Large intestine (tissue), 3 donors: Measurements from ENCODE around the gene STEAP1. TPM values are rescaled to one million over a fixed set of nuclear protein-coding genes. Genes with fewer than 3 reads are reported as not detected.
"Not testable (repeated sequence)": the region's sequence is repeated elsewhere in the genome, so short reads cannot be mapped to it uniquely, and the experiment has no call there.

Experiments used
- DNase-seq, 2 donors: peaks; one replicate each; pipeline versions ENCODE4 v3.0.0 to v3.0.0-alpha.2; 2013
- H3K27ac ChIP-seq: one replicate; pipeline ENCODE4 v1.5.1; 2013; ENCODE audit warnings: low read length
- H3K27me3 ChIP-seq: 2 replicates; pipeline ENCODE4 v1.6.1; 2013; ENCODE audit warnings: low read length; ENCODE audit not compliant: control insufficient read depth, insufficient read depth
- H3K36me3 ChIP-seq: 2 replicates; pipeline ENCODE4 v1.6.1; 2013; ENCODE audit warnings: low read length; ENCODE audit not compliant: control insufficient read depth, insufficient read depth
- H3K4me1 ChIP-seq: one replicate; pipeline ENCODE4 v1.6.1; 2013; ENCODE audit warnings: low read length; ENCODE audit not compliant: control insufficient read depth, insufficient read depth
- H3K4me3 ChIP-seq: one replicate; pipeline ENCODE4 v1.5.1; 2013; ENCODE audit warnings: low read length
- H3K9me3 ChIP-seq: one replicate; pipeline ENCODE4 v1.6.1; 2013; ENCODE audit warnings: mild to moderate bottlenecking, low read depth, low read length, moderate library complexity; ENCODE audit not compliant: control insufficient read depth
- WGBS: methylation state at CpG from one replicate; pipeline ENCODE4 v1.1.5; 2013; ENCODE audit warnings: low lambda C conversion rate; ENCODE audit not compliant: insufficient coverage; 5-methylcytosine and 5-hydroxymethylcytosine counted together
- polyA plus RNA-seq: library from polyadenylated mRNA; unstranded; fragments of 120-200 nt; gene quantifications from one replicate; pipeline ENCODE4 v1.2.1, GENCODE V29; 2013

STEAP1 gene
- polyA plus RNA-seq, 1 donor: 31.6 TPM

DNA sequence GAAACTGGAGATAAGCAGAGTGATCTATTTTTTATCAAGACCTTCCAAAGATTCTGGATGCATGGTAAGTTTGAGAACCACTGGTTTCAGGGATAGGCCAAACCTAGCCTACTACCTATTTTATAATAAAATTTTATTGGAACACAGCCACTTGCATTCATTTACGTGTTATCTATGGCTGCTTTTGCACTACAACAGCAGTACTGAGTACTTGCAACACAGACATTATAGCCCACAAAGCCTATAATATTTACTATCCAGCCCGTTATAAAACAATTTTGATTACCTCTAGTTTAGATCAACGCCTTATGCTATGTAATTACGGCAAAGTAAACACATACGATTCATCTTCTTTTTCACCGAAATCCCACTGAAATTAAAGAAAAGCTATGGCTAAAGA is 18.4 kb downstream of the STEAP1 start:
- no peaks in the 10 kb centered on the region for H3K36me3 ChIP-seq
- no peak overlapping the region for H3K4me3 ChIP-seq
- WGBS: 92% methylated on average over 2 of the region's 6 CpGs
- H3K9me3 ChIP-seq: peaks cover 14% of the 10 kb centered on the region
- DNase-seq: no peak
- no peaks in the 10 kb centered on the region for H3K27me3 ChIP-seq
- no peaks in the 10 kb centered on the region for H3K4me1 ChIP-seq
- H3K27ac ChIP-seq: no peak overlapping the region

DNA sequence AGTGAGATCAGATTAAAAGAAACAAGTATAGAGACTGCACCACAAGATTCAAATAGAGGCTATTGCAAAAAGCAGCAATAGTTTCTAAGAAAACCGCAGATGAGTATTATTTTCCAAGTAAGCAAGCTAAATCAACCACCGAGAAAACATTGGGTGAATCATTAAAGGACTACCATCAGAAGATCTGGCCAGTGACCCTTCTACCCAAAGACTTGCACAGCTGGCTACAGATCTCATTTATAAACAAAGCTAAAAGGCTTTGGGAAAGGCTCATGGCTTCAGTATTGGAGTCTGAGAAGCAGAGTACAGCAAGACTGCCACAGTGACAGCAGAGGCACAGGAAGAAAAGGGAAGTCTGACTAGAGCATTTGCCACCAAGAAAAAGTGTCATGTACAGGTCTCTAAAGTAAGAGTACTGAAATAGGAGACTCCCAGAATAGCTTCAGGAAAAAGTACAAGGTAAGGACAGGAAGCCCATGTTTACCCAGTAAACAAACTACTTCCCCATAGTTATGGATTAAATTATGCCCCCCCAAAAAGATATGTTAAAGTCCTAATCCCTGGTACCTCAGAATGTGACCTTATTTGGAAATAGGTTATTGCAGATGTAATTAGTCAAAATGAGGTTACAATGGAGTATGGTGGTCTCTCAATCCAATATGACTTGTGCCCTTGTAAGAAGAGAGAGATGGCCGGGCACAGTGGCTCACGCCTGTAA is 19.0 kb downstream of the STEAP1 start:
- H3K4me3 ChIP-seq: no peak overlapping the region
- peaks cover 14% of the 10 kb centered on the region for H3K9me3 ChIP-seq
- WGBS: no CpG with 5 or more reads among the region's 4 CpGs
- no peak for DNase-seq
- H3K27ac ChIP-seq: peak overlapping the region; percentile 2
- H3K27me3 ChIP-seq: no peaks in the 10 kb centered on the region
- peaks cover 2% of the 10 kb centered on the region for H3K4me1 ChIP-seq
- no peaks in the 10 kb centered on the region for H3K36me3 ChIP-seq

DNA sequence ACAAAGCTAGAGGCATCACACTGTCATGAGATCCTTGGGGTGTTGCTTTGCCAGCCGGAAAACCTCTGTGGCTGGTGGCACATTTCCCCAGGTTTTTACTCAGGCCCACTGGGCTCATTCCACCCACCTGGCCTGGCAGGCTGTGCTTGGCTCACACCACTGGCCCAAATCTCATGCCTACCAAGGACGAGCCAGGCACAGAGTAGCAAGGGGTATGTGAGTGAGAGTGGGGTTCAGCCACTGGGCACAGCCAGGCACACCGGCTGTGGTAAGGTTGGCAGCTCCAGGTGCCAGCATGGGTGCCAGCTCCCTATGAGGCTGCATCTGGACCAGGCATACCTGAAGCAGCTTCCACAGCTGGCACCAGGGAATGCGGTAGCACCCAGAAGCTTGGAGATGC is 21.4 kb downstream of the STEAP1 start:
- Histone ChIP-seq H3K36me3 (no peaks in the 10 kb centered on the region), H3K27me3 (no peaks in the 10 kb centered on the region), H3K4me3 (no peak overlapping the region), H3K9me3 (peaks cover 12% of the 10 kb centered on the region), H3K27ac (no peak overlapping the region), H3K4me1 (peaks cover 2% of the 10 kb centered on the region)
- DNase-seq: no peak
- no CpG with 5 or more reads among the region's 4 CpGs for WGBS

DNA sequence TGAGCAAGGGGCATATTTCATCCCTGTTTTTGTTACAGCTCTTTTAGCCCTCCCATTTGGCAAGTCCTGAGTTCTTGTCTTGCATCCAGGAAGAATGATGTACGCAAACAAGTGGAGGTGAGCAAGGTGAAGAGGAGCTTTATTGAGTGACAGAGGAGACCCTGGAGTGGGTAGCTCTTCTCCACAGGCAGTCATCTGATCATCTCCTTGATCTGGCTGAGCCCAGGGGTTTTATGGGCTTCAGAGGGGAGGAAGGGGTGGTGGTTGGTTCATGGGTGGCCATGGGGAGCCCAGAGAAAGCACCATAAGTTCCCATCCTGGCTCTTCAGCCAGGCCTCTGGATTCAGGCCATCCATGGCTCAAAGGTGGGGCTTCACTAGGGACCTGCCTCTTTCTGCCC is 21.9 kb downstream of the STEAP1 start:
- Histone ChIP-seq H3K4me3 (no peak overlapping the region), H3K9me3 (peaks cover 12% of the 10 kb centered on the region), H3K27ac (no peak overlapping the region), H3K36me3 (no peaks in the 10 kb centered on the region), H3K27me3 (no peaks in the 10 kb centered on the region), H3K4me1 (peaks cover 2% of the 10 kb centered on the region)
- no CpG with 5 or more reads among the region's 1 CpG for WGBS
- DNase-seq: no peak

DNA sequence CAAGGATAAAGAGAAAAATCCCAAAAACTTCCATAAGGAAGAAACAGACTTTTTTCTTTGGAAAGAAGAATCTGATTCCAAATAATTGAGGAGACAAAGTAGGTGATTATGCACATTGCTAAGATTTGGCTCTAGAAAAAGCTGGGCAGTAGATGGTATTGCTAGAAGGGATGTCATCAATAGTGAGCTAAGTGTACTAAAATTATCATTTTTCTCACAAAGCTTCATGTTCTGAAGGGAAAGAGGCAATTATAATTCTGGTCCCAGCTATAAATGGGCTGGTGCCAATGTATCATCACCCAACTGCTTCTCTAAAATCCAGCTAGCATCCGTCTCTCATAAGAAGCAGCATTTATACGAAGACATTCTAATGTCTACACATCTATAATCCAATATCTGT is 23.9 kb downstream of the STEAP1 start:
- H3K27ac ChIP-seq: peak overlapping the region; percentile 28
- peaks cover 2% of the 10 kb centered on the region for H3K4me1 ChIP-seq
- no peak for DNase-seq
- H3K27me3 ChIP-seq: no peaks in the 10 kb centered on the region
- H3K9me3 ChIP-seq: peaks cover 12% of the 10 kb centered on the region
- no peak overlapping the region for H3K4me3 ChIP-seq
- no peaks in the 10 kb centered on the region for H3K36me3 ChIP-seq
- WGBS: no CpG with 5 or more reads among the region's 2 CpGs

DNA sequence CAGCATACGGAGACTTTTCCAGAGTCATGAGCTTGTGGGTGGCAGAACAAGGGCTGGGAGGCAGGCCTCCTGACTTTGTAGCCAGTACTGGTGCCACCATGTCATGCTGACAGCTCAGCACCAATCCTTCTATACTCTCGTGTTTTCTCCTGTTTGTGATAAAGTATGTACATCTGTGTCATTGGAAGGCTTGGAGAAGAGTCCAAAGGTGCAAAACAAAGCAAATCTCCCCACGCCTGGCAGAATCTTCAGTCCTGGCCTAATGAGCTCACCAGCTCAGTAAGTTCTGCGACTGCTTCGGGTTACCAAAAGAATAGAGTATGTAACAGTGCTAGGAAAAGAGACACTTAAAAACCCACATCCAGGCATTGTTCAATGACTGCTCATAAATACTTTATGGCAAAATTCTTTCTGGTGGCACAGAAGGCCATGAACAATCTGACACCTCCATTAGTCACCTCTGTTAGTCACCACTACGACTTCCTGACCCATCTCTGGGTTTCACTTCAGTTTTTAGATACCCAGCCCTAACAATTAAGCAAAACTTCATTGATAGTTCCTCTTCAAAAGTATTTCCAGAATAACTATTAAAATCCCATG is 24.5 kb downstream of the STEAP1 start:
- no CpG with 5 or more reads among the region's 6 CpGs for WGBS
- DNase-seq: peak; percentile 22 to 69
- H3K27ac ChIP-seq: peak overlapping the region; percentile 28

DNA sequence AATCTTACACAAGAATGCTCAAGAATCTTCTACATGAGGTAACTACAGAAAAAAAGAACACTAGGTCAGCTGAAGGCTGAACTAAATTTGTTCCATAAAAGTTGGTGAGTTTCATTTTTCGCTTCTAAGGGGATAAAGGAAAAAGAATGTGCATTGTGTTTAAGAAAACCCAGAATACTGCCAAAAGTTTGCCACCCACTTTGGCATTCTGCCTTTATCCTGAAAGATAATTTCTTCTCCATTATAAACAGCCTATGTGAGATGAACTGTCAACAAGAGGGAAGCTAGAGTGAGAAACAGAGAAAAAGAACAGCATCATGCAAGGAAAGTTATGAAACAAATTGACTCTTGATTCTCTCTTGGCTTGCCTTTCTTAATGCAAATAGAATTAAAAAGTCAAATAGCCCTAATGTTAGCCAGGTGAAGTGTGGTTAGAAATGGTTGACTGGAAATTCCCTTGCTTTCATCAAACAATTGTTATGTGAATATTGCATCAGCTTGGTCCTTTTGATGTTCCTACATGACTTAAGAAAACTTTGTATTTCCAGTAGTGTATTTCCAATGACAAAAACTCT is 25.8 kb downstream of the STEAP1 start:
- Histone ChIP-seq H3K36me3 (no peaks in the 10 kb centered on the region), H3K27ac (no peak overlapping the region), H3K9me3 (peaks cover 12% of the 10 kb centered on the region), H3K27me3 (no peaks in the 10 kb centered on the region), H3K4me3 (no peak overlapping the region), H3K4me1 (peaks cover 2% of the 10 kb centered on the region)
- 67% methylated on average over 1 of the region's 1 CpG for WGBS
- no peak for DNase-seq

More for the DNA sequence above, 24.5 kb downstream of the STEAP1 start:
- H3K9me3 ChIP-seq: peaks cover 12% of the 10 kb centered on the region
- no peaks in the 10 kb centered on the region for H3K27me3 ChIP-seq
- peaks cover 2% of the 10 kb centered on the region for H3K4me1 ChIP-seq
- no peak overlapping the region for H3K4me3 ChIP-seq
- H3K36me3 ChIP-seq: no peaks in the 10 kb centered on the region

DNA sequence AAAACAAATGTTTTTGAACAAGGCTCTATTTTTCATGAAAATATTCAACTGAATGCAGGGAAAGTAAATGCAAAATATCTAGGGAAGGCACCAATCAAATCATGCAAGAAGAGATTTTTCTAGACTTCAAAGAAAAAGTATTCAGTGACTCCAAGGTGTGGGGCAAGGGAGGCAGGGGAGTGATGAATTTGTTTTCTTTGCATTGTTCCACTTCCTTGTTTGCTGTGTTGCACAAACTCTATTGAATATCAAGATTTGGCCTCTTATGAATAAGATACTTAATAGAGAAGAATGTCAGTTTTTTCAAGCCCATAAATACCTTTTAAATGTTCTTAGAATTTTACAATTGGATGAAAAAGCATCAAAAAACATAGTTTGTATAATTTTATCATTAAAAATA is 26.4 kb downstream of the STEAP1 start:
- no peak for DNase-seq
- peaks cover 11% of the 10 kb centered on the region for H3K9me3 ChIP-seq
- H3K36me3 ChIP-seq: no peaks in the 10 kb centered on the region
- peaks cover 2% of the 10 kb centered on the region for H3K4me1 ChIP-seq
- no peak overlapping the region for H3K27ac ChIP-seq
- H3K4me3 ChIP-seq: no peak overlapping the region
- no peaks in the 10 kb centered on the region for H3K27me3 ChIP-seq

DNA sequence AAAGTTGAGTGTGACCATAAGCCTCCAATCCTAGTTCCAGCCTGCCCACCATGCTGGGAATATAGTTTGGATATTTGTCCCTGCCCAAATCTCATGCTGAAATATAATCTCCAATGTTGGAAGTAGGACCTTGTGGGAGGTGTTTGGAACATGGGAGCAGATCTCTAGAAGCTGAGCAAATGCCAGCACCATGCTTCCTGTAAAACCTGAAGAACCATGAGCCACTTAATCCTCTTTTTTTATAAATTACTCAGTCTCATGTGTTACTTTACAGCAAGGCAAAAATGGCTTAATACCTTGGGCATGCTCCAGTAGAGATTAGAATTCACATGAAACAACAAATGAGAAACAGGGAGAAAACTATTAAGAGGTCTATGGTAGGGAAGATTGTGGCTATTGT is 27.2 kb downstream of the STEAP1 start:
- no peak overlapping the region for H3K27ac ChIP-seq
- no peak for DNase-seq

DNA sequence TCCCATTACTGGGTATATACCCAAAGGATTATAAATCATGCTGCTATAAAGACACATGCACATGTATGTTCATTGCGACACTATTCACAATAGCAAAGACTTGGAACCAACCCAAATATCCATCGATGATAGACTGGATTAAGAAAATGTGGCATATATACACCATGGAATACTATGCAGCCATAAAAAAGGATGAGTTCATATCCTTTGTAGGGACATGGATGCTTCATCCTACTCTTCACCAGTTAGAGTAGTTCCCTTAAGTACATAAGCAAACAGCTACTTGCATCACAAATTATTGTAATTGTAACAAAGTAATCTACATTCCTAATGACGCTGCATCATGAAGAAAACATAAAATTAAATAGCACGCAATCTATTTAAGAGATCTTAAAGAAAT is 32.0 kb downstream of the STEAP1 start:
- WGBS: 50% methylated on average over 2 of the region's 4 CpGs
- not testable (repeated sequence) for H3K36me3 ChIP-seq, H3K27me3 ChIP-seq, H3K4me3 ChIP-seq, DNase-seq, H3K27ac ChIP-seq, H3K9me3 ChIP-seq
- peaks cover 11% of the 10 kb centered on the region for H3K4me1 ChIP-seq

More for the DNA sequence above, 27.2 kb downstream of the STEAP1 start:
- Histone ChIP-seq H3K9me3 (peaks cover 5% of the 10 kb centered on the region), H3K27me3 (no peaks in the 10 kb centered on the region), H3K4me3 (no peak overlapping the region), H3K4me1 (peaks cover 2% of the 10 kb centered on the region), H3K36me3 (no peaks in the 10 kb centered on the region)
